GM19239 (cell line): ENCODE measurements around the gene ASCC2.
"Not testable (repeated sequence)": the region's sequence is repeated elsewhere in the genome, so short reads cannot be mapped to it uniquely, and the experiment has no call there.

Source experiments
- DNase-seq: peaks from one replicate; pipeline ENCODE4 v3.0.0; 2011; ENCODE audit warnings: low spot score; ENCODE audit not compliant: insufficient read length
- FAIRE-seq: peaks from 2 replicates; lab custom pipeline; 2011; peaks lifted over from hg19 to GRCh38; lab: Jason Lieb, UNC

The ASCC2 gene

DNA sequence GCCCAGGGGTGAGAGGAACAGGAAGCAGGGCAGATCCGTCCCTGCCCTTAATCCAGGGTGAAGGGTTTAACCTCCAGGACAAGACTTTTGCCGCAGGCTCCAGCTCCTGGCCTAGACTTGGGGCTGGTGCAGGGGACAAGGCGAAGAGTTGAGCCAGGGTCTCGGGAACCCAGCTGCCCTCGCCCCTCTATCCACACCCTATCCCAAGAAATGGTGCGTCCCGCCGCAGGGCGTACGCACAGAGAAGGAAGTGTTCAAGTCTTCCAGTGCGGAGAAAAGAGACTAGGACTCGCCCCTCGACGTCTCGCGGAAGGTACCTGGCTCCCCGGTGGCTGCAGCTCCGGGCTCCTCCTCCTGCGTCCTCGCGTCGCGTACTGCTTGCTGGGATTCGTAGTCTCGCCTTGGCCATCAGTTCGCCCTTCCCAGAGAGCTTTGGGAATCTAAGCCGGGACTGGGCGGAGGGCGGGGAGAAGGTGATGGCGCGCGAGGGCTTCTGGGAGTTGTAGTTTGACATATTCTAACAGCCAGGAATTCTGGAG lies 71.4 kb downstream of the ASCC2 start, which contains the start of gene ZMAT5:
ZMAT5 (minus strand) TSS at position 376 of the 539 bp plus-strand sequence. CDS start 18,463 bp downstream, outside the sequence.
- DNase-seq (peak; percentile 96), FAIRE-seq (peak; percentile 99)

DNA sequence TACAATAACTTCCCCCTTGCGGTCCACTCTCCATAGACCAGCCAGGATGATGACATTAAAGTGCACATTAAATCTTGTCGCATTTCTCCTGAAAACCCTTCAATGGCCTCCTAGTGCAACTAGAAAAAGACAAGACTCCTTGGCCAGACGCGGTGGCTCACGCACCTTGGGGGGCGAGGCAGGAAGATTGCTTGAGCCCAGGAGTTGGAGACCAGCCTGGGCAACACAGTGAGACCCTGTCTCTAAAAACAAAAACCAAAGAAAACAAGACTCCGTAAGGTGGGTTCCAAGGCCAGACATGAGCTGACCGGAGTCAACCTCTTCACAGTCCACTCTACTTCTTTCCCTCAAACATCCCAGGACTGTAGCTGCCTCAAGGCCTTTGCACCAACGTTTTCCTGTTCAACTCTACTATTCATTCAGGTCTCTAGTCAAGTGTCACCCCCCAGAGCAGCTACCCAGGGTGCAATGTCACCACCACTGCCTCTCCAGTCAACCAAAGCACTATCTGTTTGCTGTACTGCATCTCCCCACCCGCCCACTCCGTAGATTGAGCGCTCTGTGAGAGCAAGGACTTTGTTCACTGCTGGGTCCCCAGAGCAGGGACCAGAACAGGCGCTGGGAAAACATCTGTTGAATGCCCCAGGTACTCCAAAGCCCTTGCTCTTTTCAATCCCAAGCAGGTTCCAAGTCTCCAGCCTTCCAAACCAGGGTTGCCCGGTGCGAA lies 72.0 kb downstream of the ASCC2 start:
- FAIRE-seq = no peak
- no peak for DNase-seq

DNA sequence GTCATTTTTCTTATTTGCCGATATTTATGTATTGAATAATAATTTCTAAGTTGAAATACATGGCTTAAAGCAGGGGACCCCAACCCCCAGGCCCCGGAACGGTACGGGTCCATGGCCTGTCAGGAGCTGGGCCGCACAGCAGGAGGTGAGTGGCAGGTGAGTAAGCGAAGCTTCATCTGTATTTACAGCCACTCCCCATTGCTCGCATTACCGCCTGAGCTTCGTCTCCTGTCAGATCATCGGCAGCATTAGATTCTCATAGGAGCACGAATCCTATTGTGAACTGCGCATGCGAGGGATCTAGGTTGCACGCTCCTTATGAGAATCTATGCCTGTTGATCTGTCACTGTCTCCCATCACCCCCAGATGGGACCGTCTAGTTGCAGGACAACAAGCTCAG lies 75.8 kb downstream of the ASCC2 start:
- DNase-seq (no peak), FAIRE-seq (no peak)

DNA sequence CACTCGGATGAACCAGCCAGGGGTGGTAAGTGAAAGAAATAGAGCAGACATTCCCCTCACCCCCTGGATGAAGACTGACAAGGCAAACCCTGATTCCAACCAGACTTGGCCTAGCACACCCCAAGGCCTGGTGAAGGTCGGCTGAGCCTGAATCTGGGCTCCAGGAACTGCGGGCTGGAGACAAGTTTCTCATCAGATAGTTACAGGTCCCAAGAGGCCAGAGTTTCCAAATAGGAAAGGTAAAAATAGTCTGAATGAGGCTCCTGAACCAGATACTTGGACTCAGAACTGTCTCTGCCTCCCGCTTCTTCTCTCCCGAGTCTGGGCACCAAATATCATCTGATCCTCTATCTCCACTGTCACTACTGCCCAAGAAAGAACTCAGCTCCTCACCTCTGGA lies 79.1 kb downstream of the ASCC2 start:
- DNase-seq = no peak
- FAIRE-seq = no peak

DNA sequence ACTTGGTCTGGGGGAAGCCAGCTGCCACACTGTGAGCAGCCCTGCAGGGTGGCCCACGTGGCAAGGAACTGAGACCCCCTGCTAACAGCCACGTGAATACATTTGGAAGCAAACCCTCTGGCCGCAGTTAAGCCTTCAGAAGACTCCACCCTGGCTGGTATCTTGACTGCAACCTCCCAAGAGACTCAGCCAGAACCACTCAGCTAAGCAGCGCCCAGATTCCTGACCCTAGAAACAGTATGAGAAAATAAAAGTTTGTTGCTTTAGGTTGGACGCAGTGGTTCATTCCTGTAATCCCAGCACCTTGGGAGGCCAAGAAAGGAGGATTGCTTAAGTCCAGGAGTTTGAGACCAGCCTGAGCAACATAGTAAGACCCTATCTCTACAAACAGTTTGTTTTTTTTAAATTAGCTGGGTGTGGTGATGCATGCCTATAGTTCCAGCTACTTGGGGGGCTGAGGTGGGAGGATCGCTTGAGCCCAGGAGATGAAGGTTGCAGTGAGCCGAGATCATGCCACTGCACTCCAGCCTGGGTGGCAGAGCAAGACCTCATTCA lies 79.9 kb downstream of the ASCC2 start:
- DNase-seq (no peak), FAIRE-seq (no peak)

DNA sequence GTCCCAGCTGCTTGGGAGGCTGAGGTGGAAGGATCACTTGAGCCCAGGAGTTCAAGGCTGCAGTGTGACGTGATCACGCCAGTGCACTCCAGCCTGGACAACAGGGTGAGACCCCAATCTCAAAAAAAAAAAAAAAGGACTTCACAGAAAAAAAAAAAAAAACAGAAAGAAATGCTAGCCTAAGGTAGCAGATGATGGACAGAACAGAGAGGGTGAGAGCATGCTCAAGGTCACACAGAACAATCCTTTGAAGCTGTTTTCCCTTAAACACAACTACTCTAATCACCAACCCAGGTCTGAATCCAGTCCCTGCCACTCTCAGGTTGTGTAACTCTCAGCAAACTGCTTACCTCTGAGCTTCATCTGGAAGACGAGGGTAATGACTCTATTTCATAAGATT lies 81.0 kb downstream of the ASCC2 start:
- FAIRE-seq (no peak), DNase-seq (no peak)

DNA sequence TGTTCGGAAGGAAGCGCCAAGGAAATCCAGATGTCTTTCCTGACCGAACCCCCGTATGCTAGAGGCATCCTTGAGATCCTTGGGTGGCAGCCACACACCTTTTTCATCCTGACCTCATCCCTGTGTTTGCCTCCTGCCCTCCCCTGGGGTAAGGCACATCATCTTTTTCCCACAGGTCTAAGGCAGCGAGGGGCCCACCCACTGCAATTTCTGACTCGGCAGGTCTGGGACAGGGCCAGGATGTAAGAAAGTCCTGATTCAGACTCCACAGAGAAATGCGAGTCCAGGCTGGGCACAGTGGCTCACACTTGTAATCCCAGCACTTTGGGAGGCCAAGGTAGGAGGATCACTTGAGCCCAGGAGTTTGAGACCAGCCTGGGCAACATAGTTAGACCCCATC lies 81.7 kb downstream of the ASCC2 start:
- FAIRE-seq (no peak), DNase-seq (no peak)

DNA sequence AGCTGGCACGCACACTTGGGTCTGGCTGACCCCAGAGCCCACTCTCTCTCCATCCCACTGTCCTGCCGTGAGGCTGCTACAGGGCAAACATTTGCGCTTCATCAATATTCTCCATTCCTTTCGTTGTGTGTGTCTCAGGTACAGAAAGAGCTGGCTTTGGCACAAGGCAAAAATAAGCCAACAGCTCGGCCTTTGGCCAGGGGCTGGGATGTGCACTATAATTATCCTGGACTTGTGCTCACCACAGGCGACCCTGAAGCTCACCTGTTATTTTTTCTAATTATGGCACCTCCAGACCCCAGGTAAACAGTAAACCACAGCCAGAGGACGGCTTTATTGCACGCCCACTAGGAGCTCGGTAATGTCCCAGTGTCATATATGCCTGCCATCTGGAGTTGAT lies 82.2 kb downstream of the ASCC2 start:
- FAIRE-seq = no peak

DNA sequence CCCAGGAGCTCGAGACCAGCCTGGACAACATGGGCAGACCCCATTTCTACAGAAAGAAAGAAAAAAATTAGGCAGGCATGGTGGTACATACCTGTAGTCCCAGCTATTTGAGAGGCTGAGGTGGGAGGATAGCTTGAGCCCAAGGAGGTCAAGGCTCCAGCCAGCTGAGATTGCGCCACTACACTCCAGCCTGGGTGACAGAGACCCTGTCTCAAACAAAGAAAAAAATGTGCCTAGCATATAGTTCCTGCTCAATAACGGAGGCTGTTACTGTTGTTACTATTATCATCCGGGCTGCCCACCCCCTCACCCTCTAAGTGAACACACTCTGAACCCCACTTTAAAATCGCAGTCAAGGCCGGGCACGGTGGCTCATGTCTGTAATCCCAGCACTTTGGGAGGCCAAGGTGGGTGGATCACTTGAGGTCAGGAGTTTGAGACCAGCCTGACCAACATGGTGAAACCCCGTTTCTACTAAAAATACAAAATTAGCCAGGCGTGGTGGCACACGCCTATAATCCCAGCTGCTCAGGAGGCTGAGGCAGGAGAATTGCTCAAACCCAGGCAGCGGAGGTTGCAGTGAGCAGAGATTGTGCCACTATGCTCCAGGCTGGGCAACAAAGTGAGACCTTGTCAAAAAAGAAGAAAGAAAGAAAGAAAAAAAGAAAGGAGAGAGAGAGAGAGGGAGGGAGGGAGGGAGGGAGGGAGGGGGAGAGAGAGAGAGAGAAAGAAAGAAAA lies 83.2 kb downstream of the ASCC2 start:
- not testable (repeated sequence) for DNase-seq, FAIRE-seq

More for the DNA sequence above, 82.2 kb downstream of the ASCC2 start:
- DNase-seq = no peak

DNA sequence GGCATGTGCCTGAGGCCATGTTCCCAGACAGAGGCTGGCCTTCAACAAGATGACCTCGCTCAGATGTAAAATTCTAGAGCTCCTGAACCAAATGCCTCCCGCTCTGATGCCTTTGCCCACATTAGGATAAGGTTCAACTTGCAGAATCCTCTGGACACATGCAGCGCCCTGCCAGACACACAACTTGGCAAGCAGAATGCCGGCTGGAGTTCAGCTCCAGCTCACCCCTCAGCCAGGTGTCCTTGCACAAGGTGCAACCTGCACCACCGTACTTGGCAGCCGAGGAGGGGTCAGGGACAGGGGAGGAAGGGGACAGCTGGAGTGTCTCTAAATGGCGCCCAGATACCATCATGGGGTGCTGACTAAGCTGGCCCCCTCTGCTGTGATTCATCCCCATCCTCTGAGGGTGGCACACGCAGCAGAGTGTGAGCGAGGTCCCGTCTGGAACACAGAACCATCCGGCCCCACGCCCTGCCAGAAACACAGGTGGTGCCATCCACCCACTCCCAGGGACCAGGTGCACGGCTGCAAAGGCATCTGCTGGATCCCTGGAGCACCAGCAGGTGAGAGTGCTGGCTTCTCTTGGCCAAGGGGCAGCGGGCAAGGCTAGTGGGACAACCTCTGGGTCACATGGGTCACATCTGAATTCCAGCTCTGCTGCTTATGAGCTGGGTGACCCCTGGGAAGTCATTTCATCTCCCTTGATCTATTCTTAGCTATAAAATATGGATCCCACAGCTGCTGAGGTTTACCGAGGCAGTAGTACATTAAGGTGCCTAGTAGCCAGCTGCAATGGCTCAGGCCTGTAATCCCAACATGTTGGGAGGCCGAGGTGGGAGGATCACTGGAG lies 84.0 kb downstream of the ASCC2 start:
- FAIRE-seq (no peak), DNase-seq (no peak)

DNA sequence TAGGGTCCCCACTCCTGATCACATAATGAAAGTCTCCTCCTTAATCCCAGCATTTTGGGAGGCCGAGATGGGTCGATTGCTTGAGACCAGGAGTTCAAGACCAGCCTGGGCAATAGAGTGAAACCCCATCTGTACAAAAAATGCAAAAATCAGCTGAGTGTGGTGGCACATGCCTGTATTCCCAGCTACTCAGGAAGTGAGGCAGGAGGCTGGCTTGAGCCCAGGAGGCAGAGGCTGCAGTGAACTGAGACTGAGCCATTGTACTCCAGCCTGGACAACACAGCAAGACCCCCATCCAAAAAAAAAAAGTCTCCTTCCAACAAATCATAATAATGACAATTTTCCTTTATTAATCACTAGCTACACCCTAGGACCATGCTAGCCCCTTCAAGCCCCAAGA lies 86.4 kb downstream of the ASCC2 start:
- DNase-seq (no peak), FAIRE-seq (no peak)

DNA sequence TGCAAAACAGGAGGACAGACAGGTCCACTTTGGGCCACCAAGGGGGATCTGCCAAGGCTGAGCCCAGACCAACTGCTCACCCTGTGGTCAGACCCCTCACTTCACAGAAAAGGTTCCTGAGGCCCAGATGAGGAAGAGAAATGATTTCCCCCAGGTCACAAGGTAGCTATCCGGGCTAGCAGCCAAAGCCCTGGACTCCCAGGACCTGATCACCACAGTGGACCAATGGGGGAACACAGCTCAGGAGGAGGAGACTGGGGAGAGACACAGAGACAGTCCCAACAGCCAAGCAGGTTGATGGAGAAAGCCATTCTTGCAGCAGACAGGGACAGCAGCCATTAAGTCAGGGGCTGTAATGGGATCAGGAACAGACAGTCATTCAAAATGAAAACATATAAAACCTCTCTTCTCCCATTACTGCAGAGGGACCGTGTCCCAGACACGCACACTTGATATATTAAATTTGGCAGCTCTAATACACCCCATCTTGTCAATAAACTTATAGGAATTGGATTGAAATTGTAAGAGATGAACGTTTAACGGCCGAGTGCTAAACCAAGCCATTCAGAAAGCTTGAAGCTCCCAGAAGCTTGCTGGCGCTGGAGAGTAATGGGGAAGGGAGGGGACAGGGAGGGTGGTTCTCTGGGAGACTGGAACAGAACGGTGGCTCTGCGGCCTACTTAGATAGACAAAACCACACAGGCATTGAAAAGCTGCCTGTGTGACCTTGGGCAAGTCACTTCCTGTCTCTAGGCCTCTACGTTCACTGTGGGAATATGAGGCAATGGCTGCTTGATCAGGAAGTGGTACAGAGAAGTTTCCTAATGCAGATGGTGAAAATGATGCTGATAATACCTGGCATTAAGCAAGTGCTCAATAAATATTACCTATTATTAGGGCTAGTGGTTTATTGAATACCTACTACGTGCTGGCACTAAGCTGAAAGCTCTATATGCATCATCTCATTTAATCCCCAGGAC lies 87.2 kb downstream of the ASCC2 start:
- DNase-seq (no peak), FAIRE-seq (no peak)

DNA sequence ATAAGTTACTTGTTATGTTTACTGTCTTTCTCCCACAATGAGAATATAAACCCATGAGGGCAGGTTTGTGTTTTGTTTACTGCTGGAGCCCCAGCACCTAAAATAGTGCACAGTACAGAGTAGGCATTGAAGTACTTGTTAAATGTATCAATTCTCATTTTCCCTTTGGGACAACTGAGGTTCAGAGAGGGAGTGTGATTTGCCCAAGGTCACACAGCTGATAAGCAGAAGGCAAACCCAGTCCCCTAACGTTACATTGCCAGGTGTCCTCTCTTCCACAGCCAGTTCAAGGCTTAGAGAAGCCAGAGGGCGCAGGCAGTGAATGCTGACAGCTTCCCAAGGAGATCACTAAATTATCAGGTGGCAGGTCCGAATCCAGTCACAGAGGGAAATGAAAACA lies 88.0 kb downstream of the ASCC2 start:
- FAIRE-seq (no peak), DNase-seq (no peak)

DNA sequence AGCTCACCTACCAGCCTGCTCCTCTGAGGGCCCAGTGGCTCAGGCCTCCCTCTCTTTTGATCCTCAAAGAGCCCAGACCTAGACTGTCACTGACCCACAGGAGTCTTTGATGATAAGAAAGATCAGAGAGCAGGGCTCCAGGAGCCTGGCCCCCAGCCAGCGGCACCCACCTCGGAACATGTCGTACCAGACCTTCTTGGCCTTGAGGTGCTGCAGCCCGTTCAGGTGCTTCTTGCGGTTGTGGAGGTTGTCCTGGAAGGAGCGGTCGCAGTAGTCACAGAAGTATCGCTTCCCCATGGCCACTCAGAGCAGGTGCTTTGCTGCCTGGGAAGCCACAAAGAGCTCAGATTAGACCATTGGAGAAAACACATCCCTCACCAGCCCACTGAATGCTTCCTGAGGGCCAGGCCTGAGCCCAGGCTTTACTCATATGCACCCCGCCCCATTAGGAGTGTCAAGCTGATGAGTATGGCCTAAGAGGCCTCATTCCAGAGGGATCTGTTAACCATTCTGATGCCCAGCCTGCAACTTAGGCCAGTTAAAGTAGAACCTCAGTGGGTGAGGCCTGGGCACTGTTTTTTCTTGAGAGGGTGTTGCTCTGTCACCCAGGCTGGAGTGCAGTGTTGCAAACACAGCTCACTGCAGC lies 89.7 kb downstream of the ASCC2 start:
- DNase-seq (no peak), FAIRE-seq (no peak)

DNA sequence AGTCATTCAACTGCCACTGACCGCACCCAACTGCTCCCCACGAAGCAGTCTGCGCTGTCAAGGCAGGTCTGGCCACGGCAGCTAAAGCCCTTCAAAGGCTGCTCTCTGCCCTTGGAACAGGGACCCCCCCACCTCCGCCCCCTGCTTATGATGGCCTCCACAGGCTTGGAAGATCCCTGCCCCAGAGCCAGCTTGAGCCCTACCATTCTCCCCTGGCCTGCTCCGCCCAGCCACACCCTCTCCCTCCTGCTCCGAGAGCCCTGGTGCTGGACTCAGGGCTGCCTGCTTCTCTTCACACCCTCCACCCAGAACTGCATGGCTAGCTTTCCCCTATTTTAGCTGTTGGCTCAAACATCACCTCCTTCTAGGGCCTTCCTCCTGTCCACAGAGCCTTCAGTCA lies 90.2 kb downstream of the ASCC2 start:
- DNase-seq (no peak), FAIRE-seq (no peak)

DNA sequence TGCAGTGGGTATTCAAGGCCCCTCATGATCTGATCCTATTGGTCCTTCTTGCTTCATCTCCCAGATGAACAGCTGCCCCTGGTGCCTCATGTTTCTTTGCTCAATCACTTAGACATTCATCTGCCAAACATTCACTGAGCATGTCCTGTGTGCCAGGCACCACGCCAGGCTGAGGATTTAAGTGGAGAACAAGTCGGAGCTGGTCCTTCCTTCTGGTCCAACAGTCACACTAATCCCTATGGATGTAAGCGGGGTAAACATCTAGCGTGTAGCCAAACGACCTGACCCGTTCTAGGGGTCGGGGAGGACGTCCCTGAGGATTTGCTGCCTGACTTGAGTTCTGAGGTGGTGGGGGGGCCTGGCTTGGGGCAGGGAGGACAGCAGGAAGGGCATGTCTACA lies 93.2 kb downstream of the ASCC2 start:
- no peak for FAIRE-seq
- no peak for DNase-seq

DNA sequence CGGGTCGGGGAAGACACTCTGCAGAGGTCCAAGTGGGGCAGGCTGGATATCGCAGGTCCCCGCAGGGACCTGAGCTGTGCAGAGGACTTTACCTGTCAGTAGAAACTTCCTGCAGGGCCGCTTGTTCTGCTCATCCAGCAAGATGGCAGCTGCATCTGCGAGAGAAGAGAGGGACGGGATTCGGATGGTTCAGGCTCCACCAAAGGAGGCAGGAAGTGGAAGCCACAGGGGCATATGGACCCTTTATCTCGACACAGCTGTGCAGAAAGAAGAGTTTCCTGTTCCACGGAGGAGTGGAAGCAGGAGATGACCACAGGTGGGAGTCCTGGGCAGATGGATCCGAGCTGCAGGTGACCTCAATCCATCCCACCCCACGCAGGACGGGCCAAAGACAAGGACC lies 95.7 kb downstream of the ASCC2 start:
- no peak for DNase-seq
- no peak for FAIRE-seq

DNA sequence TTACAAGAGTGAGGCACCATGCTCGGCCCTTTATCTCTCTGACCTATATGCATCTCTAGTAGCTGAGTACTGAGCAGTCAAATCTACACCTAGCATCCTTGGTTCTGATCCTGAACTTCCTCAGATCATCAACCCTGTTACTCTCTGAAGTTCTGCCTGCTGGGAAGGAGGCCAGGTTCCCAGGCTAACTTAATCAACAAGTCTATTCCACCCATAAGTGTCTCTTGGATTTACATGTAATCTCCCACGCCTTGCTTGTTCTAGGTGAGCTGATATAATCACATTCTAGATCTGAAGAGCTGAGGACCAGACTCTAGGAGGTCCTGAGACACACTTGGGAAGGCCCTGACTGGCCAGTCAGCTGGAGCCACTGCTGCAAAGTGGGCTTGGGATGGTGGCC lies 96.1 kb downstream of the ASCC2 start:
- FAIRE-seq (no peak), DNase-seq (no peak)

DNA sequence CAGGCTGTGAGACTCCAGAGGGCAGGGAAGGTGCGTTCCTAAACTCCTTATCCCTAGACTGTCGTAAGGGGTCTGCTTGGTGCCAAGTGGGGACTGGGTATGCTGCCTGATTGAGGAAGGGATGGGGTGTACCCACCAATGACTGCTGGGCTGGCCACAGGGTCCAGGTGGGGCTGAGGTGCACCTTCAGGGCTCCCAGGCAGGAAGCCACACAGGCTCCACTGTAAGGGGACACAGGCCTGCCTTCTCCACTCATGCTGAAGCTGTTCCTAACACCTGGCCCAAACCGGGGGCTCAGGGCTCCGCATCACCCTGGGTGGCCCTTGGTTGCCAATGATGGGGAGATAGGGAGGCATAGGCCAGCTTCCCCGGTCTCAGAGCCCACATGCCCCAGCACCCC lies 97.9 kb downstream of the ASCC2 start:
- DNase-seq = no peak
- FAIRE-seq = no peak
